AG04449 (cell line): ENCODE data around the gene MANSC4.
"Not testable (repeated sequence)": the region's sequence is repeated elsewhere in the genome, so short reads cannot be mapped to it uniquely, and the experiment has no call there.

ENCODE experiments used
- CTCF ChIA-PET: fragments of 350-600 bp; formaldehyde crosslinking; extraction: SDS; loops from one replicate; lab custom pipeline; 2021; ENCODE audit warnings: antibody characterized with exemption; lab: Yijun Ruan, JAX
- POLR2A ChIA-PET: fragments of 400-600, 350-600 bp; formaldehyde crosslinking; extraction: SDS; loops from one replicate; lab custom pipeline; 2020; ENCODE audit warnings: antibody characterized with exemption, inconsistent platforms; lab: Yijun Ruan, JAX
- DNase-seq: peaks from one replicate; pipeline ENCODE4 v3.0.0-alpha.2; 2010; ENCODE audit warnings: low read depth, low spot score
- H3K4me3 ChIP-seq: 2 replicates; pipeline ENCODE4 v1.5.1; 2011; ENCODE audit warnings: low read depth, mild to moderate bottlenecking, control low read depth, low read length
- TF ChIP-seq, protein P1 (sequence below): IDR thresholded peaks from one replicate; pipeline ENCODE4 v1.5.1; 2011; ENCODE audit warnings: mild to moderate bottlenecking, moderate library complexity, low read length, control low read depth, inconsistent platforms; ENCODE audit not compliant: insufficient read depth; ENCODE audit errors: missing control alignments

MANSC4 gene

DNA sequence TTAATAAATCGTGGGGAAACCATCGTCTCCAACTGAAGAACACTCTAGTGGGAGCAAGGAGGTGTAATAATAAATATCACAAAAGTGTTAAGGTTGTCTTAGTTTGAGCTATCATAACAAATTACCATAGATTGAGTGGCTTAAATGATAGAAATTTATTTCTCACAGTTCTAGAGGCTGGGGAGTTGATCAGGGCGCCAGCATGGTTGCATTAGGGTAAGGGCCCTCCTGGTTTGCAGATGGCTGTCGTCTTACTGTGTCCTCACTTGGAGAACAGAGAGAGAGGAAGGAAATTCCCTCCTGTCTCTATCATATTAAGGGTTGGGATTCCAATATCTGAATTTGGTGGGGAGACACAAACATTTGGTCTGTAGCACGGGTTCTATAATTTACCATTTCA is 36.4 kb downstream of the MANSC4 start:
- POLR2A ChIA-PET = no interaction called here
- CTCF ChIA-PET = no interaction called here
- H3K4me3 ChIP-seq = no peak overlapping the region
- DNase-seq = no peak
- TF ChIP-seq, protein P1, sequence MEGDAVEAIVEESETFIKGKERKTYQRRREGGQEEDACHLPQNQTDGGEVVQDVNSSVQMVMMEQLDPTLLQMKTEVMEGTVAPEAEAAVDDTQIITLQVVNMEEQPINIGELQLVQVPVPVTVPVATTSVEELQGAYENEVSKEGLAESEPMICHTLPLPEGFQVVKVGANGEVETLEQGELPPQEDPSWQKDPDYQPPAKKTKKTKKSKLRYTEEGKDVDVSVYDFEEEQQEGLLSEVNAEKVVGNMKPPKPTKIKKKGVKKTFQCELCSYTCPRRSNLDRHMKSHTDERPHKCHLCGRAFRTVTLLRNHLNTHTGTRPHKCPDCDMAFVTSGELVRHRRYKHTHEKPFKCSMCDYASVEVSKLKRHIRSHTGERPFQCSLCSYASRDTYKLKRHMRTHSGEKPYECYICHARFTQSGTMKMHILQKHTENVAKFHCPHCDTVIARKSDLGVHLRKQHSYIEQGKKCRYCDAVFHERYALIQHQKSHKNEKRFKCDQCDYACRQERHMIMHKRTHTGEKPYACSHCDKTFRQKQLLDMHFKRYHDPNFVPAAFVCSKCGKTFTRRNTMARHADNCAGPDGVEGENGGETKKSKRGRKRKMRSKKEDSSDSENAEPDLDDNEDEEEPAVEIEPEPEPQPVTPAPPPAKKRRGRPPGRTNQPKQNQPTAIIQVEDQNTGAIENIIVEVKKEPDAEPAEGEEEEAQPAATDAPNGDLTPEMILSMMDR = no peak

DNA sequence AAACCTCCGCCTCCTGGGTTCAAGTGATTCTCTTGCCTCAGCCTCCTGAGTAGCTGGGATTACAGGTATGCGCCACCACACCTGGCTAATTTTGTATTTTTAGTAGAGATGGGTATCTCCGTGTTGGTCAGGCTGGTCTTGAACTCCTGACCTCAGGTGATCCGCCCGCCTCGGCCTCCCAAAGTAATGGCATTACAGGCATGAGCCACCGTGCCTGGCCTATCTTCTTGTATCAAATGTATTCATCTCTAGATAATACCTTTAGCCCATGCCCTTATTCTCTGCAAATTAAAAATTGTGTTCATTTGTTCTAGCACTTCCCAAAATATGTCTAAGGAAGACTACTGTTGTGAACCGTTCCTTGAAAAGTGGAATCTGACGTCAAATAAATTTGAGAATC is 45.7 kb downstream of the MANSC4 start:
- H3K4me3 ChIP-seq, POLR2A ChIA-PET, DNase-seq: not testable (repeated sequence)
- CTCF ChIA-PET = interaction anchor here (0.6 to 7.3 kb wide), 14 partner anchors 8 to 1138 kb away, joined by 3 to 59 read pairs (median 8); no protein-coding TSS in a partner anchor

DNA sequence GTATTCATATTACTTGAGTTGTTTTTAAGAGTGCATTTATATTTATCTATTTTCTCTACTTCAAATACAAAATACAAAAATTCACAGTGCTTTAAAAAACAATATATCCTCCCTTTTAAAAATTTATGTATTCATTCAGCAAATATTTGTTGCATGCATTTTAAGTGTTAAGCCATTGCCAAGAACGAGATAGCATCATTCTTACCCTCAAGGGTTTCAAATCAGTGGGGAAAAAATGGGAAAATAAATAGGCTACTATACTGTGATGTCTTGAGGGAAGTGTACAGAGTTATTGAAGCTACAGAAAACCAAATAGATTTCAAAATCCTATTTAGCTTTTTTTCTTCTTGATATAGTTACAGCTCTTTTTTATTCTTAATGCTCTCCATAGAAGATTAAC is 46.2 kb downstream of the MANSC4 start:
- ChIA-PET POLR2A (no interaction called here), CTCF (interaction anchor here (0.6 to 7.3 kb wide), 44 partner anchors 8 to 1265 kb away, joined by 3 to 59 read pairs (median 4); partner anchors contain the start of genes KLHL42 and MANSC4)
- TF ChIP-seq, protein P1 = no peak
- no peak overlapping the region for H3K4me3 ChIP-seq
- DNase-seq = no peak

DNA sequence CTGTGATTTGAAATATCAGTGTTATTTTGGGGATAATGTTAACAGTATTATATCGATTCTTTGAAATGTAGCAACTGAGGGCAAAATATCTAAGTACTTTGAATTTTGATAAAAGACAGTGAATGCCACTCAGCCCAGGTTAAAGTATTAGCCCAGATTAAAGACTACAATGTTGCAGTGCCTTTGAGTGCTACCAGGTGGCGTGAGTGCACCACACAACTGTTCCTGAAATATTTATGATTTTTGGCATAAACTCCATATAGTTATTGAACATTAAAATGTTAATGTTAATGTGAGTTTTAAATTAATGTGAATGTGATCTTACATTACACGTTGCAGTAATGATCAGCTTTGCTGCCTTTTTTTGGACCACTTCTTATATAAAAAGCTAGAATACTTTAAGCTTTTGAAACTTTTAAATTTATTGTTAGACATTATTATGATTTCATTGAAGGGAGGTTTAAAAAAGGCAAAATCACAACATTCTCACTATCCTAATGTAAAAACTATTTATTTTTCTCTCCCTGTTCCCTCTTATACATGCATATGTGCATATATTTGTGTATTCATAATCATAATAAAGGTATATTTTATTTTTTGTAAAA is 46.9 kb downstream of the MANSC4 start:
- ChIA-PET CTCF (interaction anchor here (0.6 to 7.3 kb wide), 47 partner anchors 9 to 1265 kb away, joined by 3 to 59 read pairs (median 4); partner anchors contain the start of genes KLHL42 and MANSC4), POLR2A (no interaction called here)
- H3K4me3 ChIP-seq = no peak overlapping the region
- no peak for DNase-seq
- TF ChIP-seq, protein P1 = peak; percentile 79

DNA sequence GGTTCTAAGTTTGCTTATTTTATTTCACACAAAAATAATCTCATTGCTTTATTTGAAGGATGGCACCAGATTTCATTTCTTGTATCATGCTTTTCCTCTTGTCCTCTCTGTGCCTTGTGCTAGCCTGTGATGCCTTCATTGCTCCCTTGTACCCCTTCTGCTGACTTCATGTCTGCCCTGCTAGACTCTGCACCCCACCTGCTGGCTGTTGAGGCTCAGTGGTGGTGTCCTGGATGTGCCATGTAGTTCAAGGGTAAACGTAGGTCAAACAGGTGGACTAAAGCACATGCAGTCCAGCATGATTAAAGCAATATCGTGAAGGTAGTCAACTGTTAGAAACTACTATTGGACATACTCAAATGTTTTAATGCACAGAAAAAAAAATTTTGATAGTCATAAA is 47.8 kb downstream of the MANSC4 start:
- no peak overlapping the region for H3K4me3 ChIP-seq
- DNase-seq = no peak
- CTCF ChIA-PET = interaction anchor here (0.6 to 7.3 kb wide), 31 partner anchors 9 to 1266 kb away, joined by 3 to 59 read pairs (median 4); partner anchors contain the start of genes KLHL42 and MANSC4
- TF ChIP-seq, protein P1 = peak; percentile 5
- POLR2A ChIA-PET = interaction anchor here (0.6 kb wide), 1 partner anchor 95 kb away, joined by 3 read pairs; no protein-coding TSS in a partner anchor

DNA sequence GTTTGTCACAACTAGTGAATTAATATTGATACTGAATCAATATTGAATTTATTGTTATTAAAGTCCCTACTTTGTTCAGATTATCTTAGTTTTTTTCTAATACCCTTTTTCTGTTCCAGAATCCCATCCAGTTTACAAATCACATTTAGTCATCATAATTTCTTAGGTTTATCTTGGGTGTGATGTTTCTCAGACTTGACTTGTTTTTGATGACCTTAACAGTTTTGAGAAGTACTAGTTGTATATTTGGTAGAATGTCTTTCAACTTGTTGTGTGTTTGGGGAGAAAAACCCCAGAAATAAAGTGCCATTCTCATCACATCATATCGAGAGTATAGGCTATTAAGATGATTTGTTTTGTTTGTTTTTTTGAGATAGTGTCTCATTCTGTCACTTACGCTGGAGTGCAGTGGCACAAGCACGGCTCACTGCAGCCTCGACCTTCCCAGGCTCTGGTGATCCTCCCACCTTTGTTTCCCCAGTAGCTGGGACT is 49.9 kb downstream of the MANSC4 start:
- DNase-seq = no peak
- ChIA-PET CTCF (no interaction called here), POLR2A (no interaction called here)
- no peak overlapping the region for H3K4me3 ChIP-seq
- TF ChIP-seq, protein P1 = no peak

DNA sequence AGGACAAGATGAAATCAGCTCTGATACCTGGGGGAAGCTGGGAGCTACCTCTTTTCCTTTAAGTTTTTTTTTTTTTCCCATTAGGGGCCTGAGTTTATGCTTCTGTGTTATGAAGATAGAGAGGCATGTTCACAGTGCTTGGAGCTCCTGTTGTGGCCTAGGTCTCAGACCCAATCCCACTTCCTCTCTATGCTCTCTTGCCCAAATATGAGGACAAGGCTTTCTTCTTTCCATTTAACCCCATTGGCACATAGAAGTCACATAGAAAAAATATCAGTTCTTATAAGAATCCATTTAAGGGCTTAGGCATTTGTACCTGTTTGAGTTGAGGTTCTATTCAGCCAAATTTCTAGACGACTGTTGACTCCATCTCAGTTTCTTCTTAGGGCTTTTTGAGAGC is 56.8 kb downstream of the MANSC4 start:
- TF ChIP-seq, protein P1 = no peak
- CTCF ChIA-PET = interaction anchor here (0.8 to 1.1 kb wide), 2 partner anchors 9 to 10 kb away, joined by 3 to 6 read pairs; no protein-coding TSS in a partner anchor
- POLR2A ChIA-PET = no interaction called here

More for the DNA sequence above, 56.8 kb downstream of the MANSC4 start:
- DNase-seq = no peak
- no peak overlapping the region for H3K4me3 ChIP-seq
